Measurements from ENCODE around the gene GPR27. TPM values are rescaled to one million over a fixed set of nuclear protein-coding genes. Genes with fewer than 3 reads are reported as not detected.

GPR27 gene
- total RNA-seq, 1 donor from 2014 or later, result 7.1 TPM

- H3K36me3 Mint-ChIP-seq, result no peaks in the 10 kb centered on the region
- no peaks in the 10 kb centered on the region for H3K9me3 Mint-ChIP-seq
- no peak for TF ChIP-seq CTCF (conservative IDR thresholded peaks at IDR 0.05)
- DNase-seq (ENCODE audit: extremely low spot score, unreplicated experiment), result no peak
- H3K4me3 Mint-ChIP-seq, result no peak overlapping the region
- H3K4me1 Mint-ChIP-seq (ENCODE audit: unreplicated experiment), result peaks cover 4% of the 10 kb centered on the region
- H3K27me3 Mint-ChIP-seq, result peaks cover 72% of the 10 kb centered on the region
- no peak overlapping the region for H3K27ac Mint-ChIP-seq
These were observed 26.2 kb downstream of the GPR27 start for GRCh38 chr3:71779674-71780377.

- no peak for DNase-seq (ENCODE audit: extremely low spot score, unreplicated experiment)
- no peaks in the 10 kb centered on the region for H3K9me3 Mint-ChIP-seq
- no peaks in the 10 kb centered on the region for H3K36me3 Mint-ChIP-seq
- no peak for TF ChIP-seq CTCF (conservative IDR thresholded peaks at IDR 0.05)
- peaks cover 4% of the 10 kb centered on the region for H3K4me1 Mint-ChIP-seq (ENCODE audit: unreplicated experiment)
- H3K4me3 Mint-ChIP-seq, result no peak overlapping the region
- H3K27me3 Mint-ChIP-seq, result peaks cover 69% of the 10 kb centered on the region
- no peak overlapping the region for H3K27ac Mint-ChIP-seq
These were observed 26.8 kb downstream of the GPR27 start for GRCh38 chr3:71780430-71780829.

- H3K27me3 Mint-ChIP-seq, result peaks cover 93% of the 10 kb centered on the region
- no peak overlapping the region for H3K4me3 Mint-ChIP-seq
- no peak for DNase-seq (ENCODE audit: extremely low spot score, unreplicated experiment)
- H3K27ac Mint-ChIP-seq, result no peak overlapping the region
- no peaks in the 10 kb centered on the region for H3K36me3 Mint-ChIP-seq
- H3K4me1 Mint-ChIP-seq (ENCODE audit: unreplicated experiment), result peaks cover 10% of the 10 kb centered on the region
- no peak for TF ChIP-seq CTCF (conservative IDR thresholded peaks at IDR 0.05)
- H3K9me3 Mint-ChIP-seq, result no peaks in the 10 kb centered on the region
These were observed 29.5 kb downstream of the GPR27 start for GRCh38 chr3:71783152-71783551.

GRCh38 chr3:71784201-71784913 is 30.7 kb downstream of the GPR27 start:
- Mint-ChIP-seq H3K36me3 (no peaks in the 10 kb centered on the region), H3K4me3 (peak overlapping the region; percentile 80), H3K27me3 (peaks cover 87% of the 10 kb centered on the region), H3K4me1 (ENCODE audit: unreplicated experiment) (peaks cover 10% of the 10 kb centered on the region), H3K9me3 (no peaks in the 10 kb centered on the region), H3K27ac (no peak overlapping the region)
- no peak for DNase-seq (ENCODE audit: extremely low spot score, unreplicated experiment)
- TF ChIP-seq CTCF (conservative IDR thresholded peaks at IDR 0.05), result no peak

GRCh38 chr3:71784914-71785531 is 31.4 kb downstream of the GPR27 start, which contains the start of gene PROK2:
Gene PROK2 (minus strand): TSS chr3:71785148. CDS start chr3:71785052, 96 bp downstream.
- Mint-ChIP-seq H3K9me3 (no peaks in the 10 kb centered on the region), H3K4me3 (peak within 1 kb of the TSS; percentile 86), H3K27ac (peak within 1 kb of the TSS; percentile 34), H3K36me3 (no peaks in the 10 kb centered on the region), H3K27me3 (peaks cover 80% of the 10 kb centered on the region), H3K4me1 (ENCODE audit: unreplicated experiment) (peaks cover 10% of the 10 kb centered on the region)
- no peak for DNase-seq (ENCODE audit: extremely low spot score, unreplicated experiment)
- no peak for TF ChIP-seq CTCF (conservative IDR thresholded peaks at IDR 0.05)
